K562 (cell line): ENCODE measurements around the gene SDK1. TPM values are rescaled to one million over a fixed set of nuclear protein-coding genes. Genes with fewer than 3 reads are reported as not detected.

ENCODE experiments used
- ARID3A ChIP-seq: IDR thresholded peaks from 2 replicates; pipeline ENCODE4 v1.6.1; 2012; ENCODE audit warnings: low read depth, low read length, improper control_type of control experiment, borderline replicate concordance
- ATF6 ChIP-seq: sonication (generic); formaldehyde crosslinking; IDR thresholded peaks from 2 replicates; pipeline ENCODE4 v1.4.0; 2020; ENCODE audit warnings: mild to moderate bottlenecking, missing genetic modification reagents
- NFYB ChIP-seq: IDR thresholded peaks from 2 replicates; pipeline ENCODE4 v1.6.1; 2011; ENCODE audit warnings: mild to moderate bottlenecking, moderate library complexity; ENCODE audit not compliant: insufficient read length; ENCODE audit errors: extremely low read depth
- PTTG1 ChIP-seq: fragments of 450-650 bp; IDR thresholded peaks from 2 replicates; pipeline ENCODE4 v1.6.1; 2016; ENCODE audit warnings: low read depth, mild to moderate bottlenecking, missing genetic modification characterization, missing compliant biosample characterization
- RAD21 ChIP-seq, 2 experiments: fragments of 250-450 bp in 1 of 2; fragments of 450-650 bp in 1 of 2; sonication (Bioruptor Pico) in 1 of 2; formaldehyde crosslinking in 1 of 2; IDR thresholded peaks in 1 of 2; conservative IDR thresholded peaks in 1 of 2; 2 replicates each; pipeline versions ENCODE4 v1.4.0 to v1.8.0; 2020 to 2022; ENCODE audit warnings: mild to moderate bottlenecking in 2 of 2, moderate library complexity in 1 of 2
- ZBTB34 ChIP-seq: fragments of 250-450 bp; sonication (Bioruptor Pico); IDR thresholded peaks from 2 replicates; pipeline ENCODE4 v1.8.0; 2021; ENCODE audit warnings: mild to moderate bottlenecking, moderate library complexity
- ZBTB43 ChIP-seq: sonication (generic); formaldehyde crosslinking; IDR thresholded peaks from 2 replicates; pipeline ENCODE4 v1.8.0; 2023; ENCODE audit warnings: mild to moderate bottlenecking, missing genetic modification reagents
- ZFP91 ChIP-seq: sonication (generic); formaldehyde crosslinking; IDR thresholded peaks from 2 replicates; pipeline ENCODE4 v1.8.0; 2022; ENCODE audit warnings: mild to moderate bottlenecking, missing genetic modification reagents
- ZNF140 ChIP-seq: fragments of 250-450 bp; sonication (Bioruptor Pico); IDR thresholded peaks from 2 replicates; pipeline ENCODE4 v1.8.0; 2021; ENCODE audit warnings: moderate library complexity, mild to moderate bottlenecking, inconsistent platforms
- ZNF197 ChIP-seq: fragments of 200-800 bp; sonication (Bioruptor generic); IDR thresholded peaks from 2 replicates; pipeline ENCODE4 v1.6.1; 2016; ENCODE audit warnings: low read depth, missing genetic modification characterization, missing compliant biosample characterization
- ZNF217 ChIP-seq: sonication (generic); formaldehyde crosslinking; IDR thresholded peaks from 2 replicates; pipeline ENCODE4 v1.8.0; 2022; ENCODE audit warnings: mild to moderate bottlenecking, missing genetic modification reagents
- ZNF384 ChIP-seq: IDR thresholded peaks from 2 replicates; pipeline ENCODE4 v1.6.1; 2012; ENCODE audit warnings: low read depth, low read length, improper control_type of control experiment
- ZNF518B ChIP-seq: fragments of 250-450 bp; sonication (Bioruptor Pico); IDR thresholded peaks from 2 replicates; pipeline ENCODE4 v1.5.0; 2021; ENCODE audit warnings: mild to moderate bottlenecking, moderate library complexity
- polyA plus RNA-seq, 8 experiments: library from polyadenylated mRNA; depleted of rRNA in 4 of 8; stranded (reverse) in 5 of 8; unstranded in 3 of 8; fragments of >200 nt; fragmentation: Nextera tagmentation in 2 of 8; fragmentation: Illumina TruSeq in 1 of 8; extraction: Ambion mirVana in 2 of 8; extraction: Trizol in 1 of 8; gene quantifications; 2 replicates each; pipeline versions ENCODE4 v1.2.1 to v1.2.3, GENCODE V29; 2011 to 2014; ENCODE audit warnings: inconsistent platforms in 1 of 8, missing spikeins in 1 of 8
- total RNA-seq, 7 experiments: library from RNA; depleted of rRNA in 6 of 7; stranded (reverse); fragments of >200 nt in 6 of 7; fragmentation: Illumina TruSeq in 2 of 7; extraction: Trizol in 2 of 7; gene quantifications; 2 replicates each; pipeline versions ENCODE4 v1.2.1 to v1.2.3, GENCODE V29; 2011 to 2021; ENCODE audit warnings: low replicate concordance in 1 of 7

Gene SDK1
- total and polyA plus RNA-seq, 9 of the 15 experiments (the other 6 are each of a cell fraction or from before 2014, with no cell fraction given): 0.16 TPM; not detected in 8

GRCh38 chr7:3300651-3301448, at the start of gene SDK1 (continued):
- no peak for TF ChIP-seq ARID3A
- TF ChIP-seq ZNF140 (CRISPR knock-in tag): no peak
- TF ChIP-seq PTTG1 (tag): no peak
- no peak for TF ChIP-seq ZNF384
- TF ChIP-seq ZNF197: no peak
- TF ChIP-seq NFYB: peak; percentile 39
- no peak for TF ChIP-seq ZFP91
- TF ChIP-seq ZNF217 (CRISPR knock-in tag): no peak
- peak; percentile 34 to 58; a peak in 3 of 4 replicates for TF ChIP-seq RAD21 (CRISPR knock-in tag; conservative IDR thresholded peaks at IDR 0.05 in 1 of 2, IDR thresholded peaks at IDR 0.05 in 1 of 2)
- no peak for TF ChIP-seq ZNF518B (CRISPR knock-in tag)
- no peak for TF ChIP-seq ZBTB43 (CRISPR knock-in tag)
- TF ChIP-seq ATF6 (CRISPR knock-in tag): no peak
- TF ChIP-seq ZBTB34 (CRISPR knock-in tag): no peak
